ENCODE data around the gene MRTFB.

Gene MRTFB

GRCh38 chr16:14308368-14308723 is 237.2 kb downstream of the MRTFB start:
- no peak for DNase-seq (ENCODE audit: low read depth)

- DNase-seq (ENCODE audit: low read depth), result no peak
Observed at GRCh38 chr16:14309001-14309886, 238.1 kb downstream of the MRTFB start.

- DNase-seq (ENCODE audit: low read depth), result no peak
Observed at GRCh38 chr16:14309906-14310305, 238.8 kb downstream of the MRTFB start.

GRCh38 chr16:14310519-14310991 is 239.4 kb downstream of the MRTFB start:
- DNase-seq (ENCODE audit: low read depth), result no peak

GRCh38 chr16:14314116-14314515 is 243.0 kb downstream of the MRTFB start:
- no peak for DNase-seq (ENCODE audit: low read depth)

GRCh38 chr16:14315683-14316320 is 244.7 kb downstream of the MRTFB start:
- no peak for DNase-seq (ENCODE audit: low read depth)
